ENCODE results near the gene RBM14.

GRCh38 chr11:66674964-66675602 is 58.7 kb downstream of the RBM14 start:
- TF ChIP-seq POLR2A (conservative IDR thresholded peaks at IDR 0.05), result no peak
- no peak for TF ChIP-seq CREB3 (tag; conservative IDR thresholded peaks at IDR 0.05; ENCODE audit: low read depth)
- no peak for TF ChIP-seq ZNF41 (CRISPR knock-in tag; conservative IDR thresholded peaks at IDR 0.05)
- no peak for TF ChIP-seq EP300 (IDR thresholded peaks at IDR 0.05; ENCODE audit: low read length)
- TF ChIP-seq MAFK (IDR thresholded peaks at IDR 0.05; ENCODE audit: low read length), result no peak
- TF ChIP-seq ZNF121 (CRISPR knock-in tag; conservative IDR thresholded peaks at IDR 0.05), result no peak
- no peak for TF ChIP-seq TCF3 (CRISPR knock-in tag; IDR thresholded peaks at IDR 0.05)
- TF ChIP-seq FOXM1 (IDR thresholded peaks at IDR 0.05; ENCODE audit: low read depth), result no peak
- no peak for TF ChIP-seq FOXM1 (CRISPR knock-in tag; IDR thresholded peaks at IDR 0.05; ENCODE audit: low read depth)

Data from K562 (cell line).